HG03575 (cell line): Measurements from ENCODE around the gene ZFAND2B.

Experiments used
- ATAC-seq: cut with Tn5 transposase; IDR thresholded peaks from one replicate; pipeline ENCODE4 v1.9.1; 2021; ENCODE audit not compliant: unreplicated experiment, insufficient number of reproducible peaks, low FRiP score; ENCODE audit errors: extremely low read depth

The ZFAND2B gene

DNA sequence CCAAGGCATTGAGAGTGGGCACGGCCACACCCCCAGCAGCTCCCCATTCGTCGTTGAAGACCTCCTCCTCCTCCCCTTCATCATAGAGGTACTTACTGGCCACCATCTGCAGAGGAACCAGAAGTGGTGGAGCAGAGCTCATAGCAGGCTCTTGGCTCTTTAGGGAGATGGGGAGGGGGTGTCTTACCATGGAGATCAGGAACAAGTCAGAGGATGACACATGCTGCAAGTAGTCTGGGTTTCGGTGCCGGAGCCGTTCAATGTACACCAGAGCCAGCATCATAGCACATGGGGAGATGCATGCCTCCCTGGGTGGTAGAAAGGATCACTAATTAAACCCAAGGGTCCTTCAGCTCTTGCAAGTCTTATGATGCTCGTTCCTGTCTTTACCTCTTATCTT lies 31.8 kb upstream of the ZFAND2B start:
- no peak for ATAC-seq

- ATAC-seq: no peak
These were observed 31.1 kb upstream of the ZFAND2B start for GRCh38 chr2:219175486-219175885.

GRCh38 chr2:219175928-219176817 lies 30.4 kb upstream of the ZFAND2B start:
- no peak for ATAC-seq

- ATAC-seq: no peak
These were observed 29.6 kb upstream of the ZFAND2B start, which contains the start of gene CNPPD1 for GRCh38 chr2:219176818-219177551. Gene CNPPD1, minus strand, starts transcription at chr2:219176925. Its CDS starts 97 bp downstream, at chr2:219176828.

DNA sequence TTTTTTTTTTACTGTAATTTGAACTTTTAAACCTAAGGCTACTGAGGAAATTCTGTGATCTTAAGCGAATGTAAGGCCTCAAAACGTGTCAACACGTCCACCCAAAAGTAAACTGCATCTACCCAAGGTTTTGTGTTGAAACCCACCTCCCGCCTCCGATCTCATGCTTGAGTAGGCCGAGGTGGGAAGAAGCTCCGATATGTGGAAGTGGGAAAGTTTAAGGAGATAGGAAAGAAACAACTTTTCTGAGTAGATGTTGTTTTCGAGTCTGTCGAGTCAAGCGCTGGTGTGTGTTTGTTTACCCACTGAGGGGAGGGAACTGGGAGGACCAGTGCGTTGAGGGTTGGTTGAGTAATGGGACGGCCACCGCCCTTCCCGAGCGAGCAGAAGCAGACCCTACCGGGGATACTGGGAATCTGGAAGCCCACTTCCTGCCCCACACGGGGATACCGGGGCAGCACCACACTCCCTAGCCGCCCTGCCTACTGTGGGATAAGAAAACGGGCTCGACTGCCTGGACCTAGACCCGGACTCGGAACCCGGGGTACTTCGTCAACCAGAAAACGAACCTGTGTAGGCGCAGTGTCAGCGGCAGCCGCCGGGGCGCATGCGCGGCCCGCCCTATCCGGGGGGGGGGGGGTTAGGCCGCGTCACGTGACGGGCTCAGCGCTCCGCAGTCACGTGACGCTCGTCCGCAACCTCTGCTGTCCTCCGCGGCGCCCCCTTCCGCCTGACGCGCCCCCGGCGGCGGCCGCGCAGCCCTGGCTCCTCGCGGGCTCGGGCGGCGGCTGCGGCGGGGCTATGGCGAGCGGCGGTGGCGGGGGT lies 28.8 kb upstream of the ZFAND2B start, which contains the start of gene RETREG2:
TSS of gene RETREG2 (plus strand) at position 724 of the 825 bp plus-strand sequence. CDS start at position 802, 78 bp downstream.
- no peak for ATAC-seq

GRCh38 chr2:219178377-219179175 lies 28.0 kb upstream of the ZFAND2B start:
- ATAC-seq: no peak

DNA sequence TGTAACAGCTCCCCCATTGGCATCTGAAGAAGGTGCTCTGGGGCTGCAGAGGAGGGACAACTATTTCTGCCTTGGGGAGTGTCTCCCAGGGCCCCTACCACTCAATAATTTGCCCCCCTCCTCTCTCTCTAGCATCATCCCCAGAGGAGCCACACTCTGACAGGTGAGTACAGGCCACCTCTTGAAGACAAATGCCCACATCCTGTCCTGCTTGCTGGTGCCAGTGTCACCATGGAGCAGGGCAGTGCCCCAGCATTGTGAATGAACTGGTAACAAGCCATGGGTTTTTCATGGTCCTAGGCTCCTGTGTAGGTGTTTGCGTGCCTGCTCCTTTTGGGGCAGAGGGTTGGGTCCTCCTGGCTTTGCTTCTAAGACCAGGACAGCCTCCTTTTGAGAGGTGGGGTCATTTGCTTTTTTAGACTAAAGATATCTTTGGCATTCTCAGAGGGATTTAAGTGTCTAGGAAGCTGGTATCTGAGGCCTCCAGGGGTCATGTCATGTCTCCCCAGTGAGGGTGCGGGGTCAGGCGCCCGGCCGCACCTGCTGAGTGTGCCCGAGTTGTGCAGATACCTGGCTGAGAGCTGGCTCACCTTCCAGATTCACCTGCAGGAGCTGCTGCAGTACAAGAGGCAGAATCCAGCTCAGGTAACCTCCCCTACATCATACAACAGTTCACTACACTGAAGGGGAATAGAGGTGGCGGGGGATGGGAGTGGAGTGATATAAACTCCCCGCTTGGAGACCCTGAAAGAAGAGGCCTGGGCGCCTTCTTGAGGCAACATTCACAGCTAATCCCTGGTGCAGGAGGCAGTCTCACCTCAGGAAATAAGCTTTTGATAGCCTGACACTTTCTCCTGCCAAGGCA lies 26.7 kb upstream of the ZFAND2B start:
- ATAC-seq: no peak

- no peak for ATAC-seq
These were observed 25.6 kb upstream of the ZFAND2B start for GRCh38 chr2:219180961-219181360.

GRCh38 chr2:219181531-219181930 lies 25.1 kb upstream of the ZFAND2B start:
- no peak for ATAC-seq

- no peak for ATAC-seq
These were observed 24.0 kb upstream of the ZFAND2B start for GRCh38 chr2:219182331-219183150.

DNA sequence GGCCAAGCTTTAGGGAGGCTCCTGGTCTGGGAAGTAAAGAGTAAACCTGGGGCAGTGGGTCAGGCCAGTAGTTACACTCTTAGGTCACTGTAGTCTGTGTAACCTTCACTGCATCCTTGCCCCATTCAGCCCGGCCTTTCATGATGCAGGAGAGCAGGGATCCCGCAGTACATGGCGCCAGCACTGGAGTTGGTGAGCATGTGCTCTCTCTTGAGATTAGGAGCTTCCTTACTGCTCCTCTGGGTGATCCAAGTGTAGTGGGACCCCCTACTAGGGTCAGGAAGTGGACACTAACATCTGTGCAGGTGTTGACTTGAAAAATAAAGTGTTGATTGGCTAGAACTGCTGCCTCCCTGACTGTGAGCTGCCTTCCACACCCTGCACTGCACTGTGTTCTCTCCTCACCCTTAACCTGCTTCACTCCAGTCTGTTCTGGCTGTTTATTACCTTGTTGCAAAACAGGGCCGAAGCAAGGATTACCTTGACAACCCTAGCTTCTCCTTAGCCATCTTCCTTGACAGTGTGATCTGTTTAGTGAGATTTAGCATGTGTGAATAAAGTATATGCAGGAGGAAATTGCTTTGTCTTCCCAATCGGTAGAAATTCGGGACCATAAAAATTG lies 23.3 kb upstream of the ZFAND2B start:
- no peak for ATAC-seq

DNA sequence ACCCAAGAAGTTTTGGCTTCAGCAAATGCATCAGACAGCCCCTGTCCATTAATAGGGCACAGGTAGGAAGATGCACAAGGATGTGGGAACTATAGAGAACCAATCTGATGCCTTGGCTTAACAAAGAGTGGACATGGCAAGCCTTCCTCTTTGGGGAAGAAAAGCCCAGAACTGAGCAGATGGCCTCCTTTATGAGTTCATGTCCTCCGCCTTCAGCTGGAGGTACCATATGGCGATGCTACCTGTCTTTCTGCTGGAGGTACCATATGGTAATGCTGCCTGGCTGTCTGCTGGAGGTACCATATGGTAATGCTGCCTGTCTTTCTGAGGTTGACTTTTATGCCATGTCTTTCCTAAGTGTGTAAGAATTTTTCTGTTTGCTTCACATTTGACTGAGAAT lies 22.5 kb upstream of the ZFAND2B start:
- ATAC-seq: no peak

DNA sequence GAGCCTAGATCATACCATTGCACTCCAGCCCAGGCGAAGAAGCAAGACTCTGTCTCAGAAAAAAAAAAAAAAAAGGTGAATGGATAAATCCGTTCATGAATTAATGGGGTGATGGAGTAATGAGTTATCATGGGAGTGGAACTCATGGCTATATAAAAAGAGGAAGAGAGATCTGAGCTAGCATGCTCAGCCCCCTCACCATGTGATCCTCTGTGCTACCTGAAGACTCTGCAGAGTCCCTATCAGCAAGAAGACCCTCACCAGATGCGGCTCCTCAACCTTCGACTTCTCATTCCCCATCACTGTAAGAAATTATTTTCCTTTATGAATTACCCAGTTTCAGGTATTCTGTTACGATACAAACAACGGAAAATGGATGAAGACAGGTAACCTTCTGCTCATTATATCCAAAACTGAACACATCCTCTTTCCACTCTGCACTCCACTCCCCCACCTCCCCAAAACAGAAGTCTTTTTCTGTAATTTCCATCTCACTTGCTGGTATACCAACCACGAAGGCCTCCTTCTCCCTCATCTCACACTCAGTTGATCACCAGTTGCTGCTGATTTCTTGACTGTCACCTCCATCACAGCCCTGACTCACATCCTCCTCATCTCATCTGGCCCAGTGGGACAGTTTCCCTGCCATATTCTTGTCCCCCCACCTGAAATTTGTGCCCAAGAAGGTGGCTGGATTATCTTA lies 19.7 kb upstream of the ZFAND2B start:
- no peak for ATAC-seq

DNA sequence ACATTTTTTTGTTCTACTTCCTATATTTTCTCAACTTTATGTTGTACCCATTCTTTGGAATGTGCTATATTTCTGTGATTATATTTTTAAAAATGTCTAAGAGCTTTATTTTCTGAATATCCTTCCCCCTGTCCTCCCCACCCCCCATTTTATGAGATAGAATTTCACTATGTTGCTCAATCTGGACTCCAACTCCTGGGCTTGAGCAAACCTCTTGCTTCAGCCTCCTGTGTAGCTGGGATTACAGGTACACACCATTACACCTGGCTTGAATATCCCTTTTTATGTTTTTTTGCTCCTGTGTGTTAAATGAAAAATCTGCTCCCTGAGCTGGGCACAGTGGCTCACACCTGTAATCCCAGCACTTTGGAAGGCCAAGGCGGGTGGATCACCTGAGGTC lies 9.2 kb upstream of the ZFAND2B start:
- no peak for ATAC-seq

GRCh38 chr2:219198974-219199373 lies 7.6 kb upstream of the ZFAND2B start:
- no peak for ATAC-seq
